B cell (primary cell): Measurements from ENCODE around the gene RBM19. TPM values are rescaled to one million over a fixed set of nuclear protein-coding genes. Genes with fewer than 3 reads are reported as not detected.

Experiments
- ATAC-seq: fragments of 200-7000 bp; cut with Tn5 transposase; one replicate; pipeline ENCODE4 v1.10.0; 2021; ENCODE audit warnings: low read depth, mild to moderate bottlenecking, moderate number of reproducible peaks, moderate library complexity
- CTCF ChIA-PET: fragments of 350-600 bp; sonication (Branson Sonifier 250); formaldehyde crosslinking; loops from one replicate; lab custom pipeline; 2021; ENCODE audit warnings: antibody characterized with exemption, inconsistent platforms; lab: Charles Lee
- POLR2A ChIA-PET: fragments of 350-600 bp; sonication (Branson Sonifier 250); formaldehyde crosslinking; loops from one replicate; lab custom pipeline; 2021; ENCODE audit warnings: antibody characterized with exemption; lab: Charles Lee
- DNase-seq: peaks from one replicate; pipeline ENCODE4 v3.0.0; 2013
- H2AFZ ChIP-seq: 2 replicates; pipeline ENCODE4 v1.6.1; 2012; ENCODE audit warnings: mild to moderate bottlenecking, low read depth, low read length; ENCODE audit not compliant: insufficient read depth, poor library complexity, severe bottlenecking
- H3K27ac ChIP-seq, 2 donors: 1 replicate in 1 of 2; 2 replicates in 1 of 2; pipeline ENCODE4 v1.5.1; 2012 to 2013; ENCODE audit warnings: low read length in 2 of 2, mild to moderate bottlenecking in 2 of 2, moderate library complexity in 1 of 2
- H3K27me3 ChIP-seq, 4 experiments: fragments of 200-600 bp in 1 of 4; sonication (generic) in 1 of 4; replicated peaks in 1 of 4; 1 replicate in 2 of 4; 2 replicates in 2 of 4; pipeline versions ENCODE4 v1.6.1 to v1.7.0; 2013 to 2016; ENCODE audit warnings: low read length in 3 of 4, mild to moderate bottlenecking in 2 of 4, mixed read lengths in 1 of 4, moderate library complexity in 1 of 4; ENCODE audit not compliant: insufficient read depth in 4 of 4, control insufficient read depth in 3 of 4; ENCODE audit errors: control extremely low read depth in 1 of 4
- H3K36me3 ChIP-seq, 2 experiments: replicated peaks in 1 of 2; 1 replicate in 1 of 2; 2 replicates in 1 of 2; pipeline versions ENCODE4 v1.6.1 to v1.7.1; 2013; ENCODE audit warnings: low read length in 1 of 2; ENCODE audit not compliant: insufficient read depth in 2 of 2, control insufficient read depth in 1 of 2; ENCODE audit errors: control extremely low read depth in 1 of 2, extremely low read depth in 1 of 2
- H3K4me1 ChIP-seq, 2 donors: fragments of 200-600 bp in 1 of 2; sonication (generic) in 1 of 2; 1 replicate in 1 of 2; 2 replicates in 1 of 2; pipeline versions ENCODE4 v1.5.1 to v1.6.1; 2013 to 2017; ENCODE audit warnings: low read length in 2 of 2; ENCODE audit not compliant: control insufficient read depth in 2 of 2, insufficient read depth in 2 of 2
- H3K4me2 ChIP-seq: replicated peaks from 2 replicates; pipeline ENCODE3; 2012; ENCODE audit warnings: mild to moderate bottlenecking, low read depth, low read length; ENCODE audit not compliant: poor library complexity, severe bottlenecking
- H3K4me3 ChIP-seq, 5 experiments: fragments of 200-600 bp in 1 of 5; sonication (generic) in 1 of 5; 1 replicate in 3 of 5; 2 replicates in 2 of 5; pipeline versions ENCODE4 v1.5.1 to v1.7.0; 2011 to 2016; ENCODE audit warnings: low read length in 4 of 5, mild to moderate bottlenecking in 4 of 5, low read depth in 2 of 5, control low read depth in 1 of 5, moderate library complexity in 1 of 5; ENCODE audit not compliant: insufficient read depth in 1 of 5; ENCODE audit errors: control extremely low read depth in 1 of 5, extremely low read depth in 1 of 5
- H3K79me2 ChIP-seq: fragments of 200-600 bp; sonication (generic); one replicate; pipeline ENCODE4 v1.6.0; 2016; ENCODE audit warnings: low read length; ENCODE audit not compliant: control insufficient read depth, insufficient read depth
- H3K9ac ChIP-seq: fragments of 200-600 bp; sonication (generic); 2 replicates; pipeline ENCODE4 v1.6.1; 2017; ENCODE audit warnings: mild to moderate bottlenecking, low read length, moderate library complexity
- H3K9me3 ChIP-seq, 3 donors: one replicate each; pipeline versions ENCODE4 v1.6.1 to v1.7.1; 2013; ENCODE audit warnings: low read length in 2 of 3; ENCODE audit not compliant: control insufficient read depth in 2 of 3, insufficient read depth in 1 of 3; ENCODE audit errors: control extremely low read depth in 1 of 3
- H4K20me1 ChIP-seq: 2 replicates; pipeline ENCODE4 v1.6.0; 2012; ENCODE audit warnings: mild to moderate bottlenecking, low read length; ENCODE audit not compliant: insufficient read depth, control insufficient read depth, poor library complexity, severe bottlenecking
- H3K27ac Mint-ChIP-seq: one replicate; pipeline ENCODE4 v1.8.0; 2021; ENCODE audit warnings: mixed read lengths
- H3K27me3 Mint-ChIP-seq: one replicate; pipeline ENCODE4 v1.8.0; 2021; ENCODE audit warnings: mixed read lengths
- H3K4me1 Mint-ChIP-seq: one replicate; pipeline ENCODE4 v1.8.0; 2021; ENCODE audit warnings: mixed read lengths
- H3K4me3 Mint-ChIP-seq: one replicate; pipeline ENCODE4 v1.8.0; 2021; ENCODE audit warnings: mixed read lengths
- H3K9me3 Mint-ChIP-seq: one replicate; pipeline ENCODE4 v1.8.0; 2022; ENCODE audit warnings: mixed read lengths; ENCODE audit not compliant: insufficient read depth
- EZH2 ChIP-seq: IDR thresholded peaks from 2 replicates; pipeline ENCODE4 v1.6.1; 2012; ENCODE audit warnings: borderline replicate concordance, low read depth, mild to moderate bottlenecking, moderate library complexity, low read length; ENCODE audit not compliant: insufficient read depth, poor library complexity, severe bottlenecking
- WGBS: methylation state at CpG from one replicate; pipeline ENCODE4 v1.1.5; 2013; ENCODE audit warnings: missing lambda C conversion rate; ENCODE audit not compliant: insufficient coverage; 5-methylcytosine and 5-hydroxymethylcytosine counted together
- intact Hi-C: fragments of 100-400 bp; cut with micrococcal nuclease; formaldehyde crosslinking; loops from one replicate; pipeline ENCODE4 v1.10.0; 2022
- polyA plus RNA-seq: library from polyadenylated mRNA; depleted of rRNA; stranded (reverse); fragments of >200 nt; gene quantifications from 2 replicates; pipeline ENCODE4 v1.2.3, GENCODE V29; 2012
- total RNA-seq, 2 donors: library from RNA; stranded (reverse); fragments of 120-200 nt in 1 of 2; gene quantifications; 1 replicate in 1 of 2; 2 replicates in 1 of 2; pipeline versions ENCODE4 v1.2.3 to v1.2.4, GENCODE V29; 2013 to 2022
- TF ChIP-seq, protein P1 (sequence below): fragments of 200-600 bp; IDR thresholded peaks from one replicate; pipeline ENCODE4 v1.8.0; 2022; ENCODE audit warnings: antibody characterized with exemption, mild to moderate bottlenecking

Gene RBM19
- total and polyA plus RNA-seq, 2 donors (not counting 1 experiment from before 2014, with no cell fraction given): 43.1 to 90.0 TPM

DNA sequence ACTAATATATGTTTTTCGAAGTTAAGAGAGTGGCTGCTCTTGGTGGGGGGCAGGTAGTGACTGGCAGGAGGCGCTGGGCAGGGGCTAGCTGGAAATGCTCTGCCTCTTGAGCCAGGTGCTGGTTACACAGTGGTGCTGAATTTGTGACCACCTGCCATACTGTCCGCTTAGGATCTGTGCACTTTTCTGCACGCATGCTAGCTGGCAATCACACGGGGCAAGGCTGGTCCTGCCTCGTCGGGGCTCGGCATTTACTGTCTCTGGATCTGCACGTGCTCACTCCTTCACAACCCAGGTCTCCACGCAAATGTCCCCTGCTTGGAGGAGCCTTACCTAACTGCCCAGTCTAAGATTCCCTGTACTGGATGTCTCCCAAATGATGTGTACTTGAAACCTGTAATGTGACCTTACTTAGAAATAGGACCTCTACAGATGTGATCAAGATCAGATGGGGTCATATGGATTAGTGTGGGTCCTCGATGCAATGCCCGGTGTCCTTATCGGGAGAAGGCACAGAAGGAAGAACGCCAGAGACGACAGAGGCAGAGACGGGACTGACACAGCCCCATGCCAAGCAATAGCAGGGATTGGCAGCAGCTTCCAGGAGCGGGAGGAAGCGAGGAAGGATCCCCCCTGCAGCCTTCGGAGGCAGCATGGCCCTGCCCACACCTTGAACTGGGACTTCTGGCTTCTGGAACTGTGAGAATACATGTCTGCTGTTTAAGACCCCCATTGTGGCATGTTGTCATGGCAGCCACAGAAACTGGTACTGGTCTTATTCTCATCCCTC, 59.5 kb downstream of the RBM19 start:
- no peak overlapping the region for H3K4me3 ChIP-seq
- DNase-seq: no peak
- ChIA-PET POLR2A (no interaction called here), CTCF (no interaction called here)
- H3K9me3 ChIP-seq: no peaks in the 10 kb centered on the region
- Mint-ChIP-seq H3K4me1 (no peaks in the 10 kb centered on the region), H3K27ac (no peak overlapping the region), H3K4me3 (no peak overlapping the region), H3K9me3 (no peaks in the 10 kb centered on the region), H3K27me3 (no peaks in the 10 kb centered on the region)
- intact Hi-C loops: no loop called here
- no peak overlapping the region for H3K9ac ChIP-seq
- no peaks in the 10 kb centered on the region for H3K4me1 ChIP-seq
- no peak overlapping the region for H3K27ac ChIP-seq
- no peaks in the 10 kb centered on the region for H4K20me1 ChIP-seq
- H3K79me2 ChIP-seq: no peaks in the 10 kb centered on the region
- no peak overlapping the region for H3K4me2 ChIP-seq
- 100% methylated on average over 17 of the region's 19 CpGs for WGBS
- H3K27me3 ChIP-seq: no peaks in the 10 kb centered on the region
- H3K36me3 ChIP-seq: peaks cover 0 to 45% of the 10 kb centered on the region in 2 experiments
- ATAC-seq: no peak
- H2AFZ ChIP-seq: no peak overlapping the region
- TF ChIP-seq EZH2: no peak
- TF ChIP-seq, protein P1, sequence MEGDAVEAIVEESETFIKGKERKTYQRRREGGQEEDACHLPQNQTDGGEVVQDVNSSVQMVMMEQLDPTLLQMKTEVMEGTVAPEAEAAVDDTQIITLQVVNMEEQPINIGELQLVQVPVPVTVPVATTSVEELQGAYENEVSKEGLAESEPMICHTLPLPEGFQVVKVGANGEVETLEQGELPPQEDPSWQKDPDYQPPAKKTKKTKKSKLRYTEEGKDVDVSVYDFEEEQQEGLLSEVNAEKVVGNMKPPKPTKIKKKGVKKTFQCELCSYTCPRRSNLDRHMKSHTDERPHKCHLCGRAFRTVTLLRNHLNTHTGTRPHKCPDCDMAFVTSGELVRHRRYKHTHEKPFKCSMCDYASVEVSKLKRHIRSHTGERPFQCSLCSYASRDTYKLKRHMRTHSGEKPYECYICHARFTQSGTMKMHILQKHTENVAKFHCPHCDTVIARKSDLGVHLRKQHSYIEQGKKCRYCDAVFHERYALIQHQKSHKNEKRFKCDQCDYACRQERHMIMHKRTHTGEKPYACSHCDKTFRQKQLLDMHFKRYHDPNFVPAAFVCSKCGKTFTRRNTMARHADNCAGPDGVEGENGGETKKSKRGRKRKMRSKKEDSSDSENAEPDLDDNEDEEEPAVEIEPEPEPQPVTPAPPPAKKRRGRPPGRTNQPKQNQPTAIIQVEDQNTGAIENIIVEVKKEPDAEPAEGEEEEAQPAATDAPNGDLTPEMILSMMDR: no peak

DNA sequence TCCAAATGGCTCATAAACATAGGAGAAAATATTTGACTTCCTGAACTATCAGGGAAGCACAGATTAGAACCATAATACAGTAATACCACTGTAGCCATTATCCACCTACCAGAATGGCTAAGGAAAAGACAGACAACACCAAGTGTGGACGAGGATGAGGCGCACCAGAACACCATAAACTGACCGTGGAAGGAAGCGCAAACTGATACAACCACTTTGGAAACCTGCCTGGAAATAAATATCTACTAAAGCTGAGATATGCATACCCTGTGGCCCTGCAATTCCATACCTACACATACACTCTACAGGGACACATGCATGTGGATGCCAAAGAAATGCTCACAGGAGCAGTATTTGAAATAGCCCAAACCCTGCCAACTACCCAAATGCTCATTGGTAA, 60.3 kb downstream of the RBM19 start:
- no peak overlapping the region for H3K4me2 ChIP-seq
- H4K20me1 ChIP-seq: no peaks in the 10 kb centered on the region
- no peak overlapping the region for H2AFZ ChIP-seq
- TF ChIP-seq EZH2: no peak
- H3K79me2 ChIP-seq: no peaks in the 10 kb centered on the region
- Mint-ChIP-seq H3K9me3 (no peaks in the 10 kb centered on the region), H3K27me3 (no peaks in the 10 kb centered on the region), H3K27ac (no peak overlapping the region), H3K4me3 (no peak overlapping the region), H3K4me1 (no peaks in the 10 kb centered on the region)
- peaks cover 0 to 41% of the 10 kb centered on the region in 2 experiments for H3K36me3 ChIP-seq
- intact Hi-C loops: no loop called here
- no peak overlapping the region for H3K27ac ChIP-seq
- ATAC-seq (no peak), DNase-seq (no peak)
- H3K9me3 ChIP-seq: no peaks in the 10 kb centered on the region
- WGBS: 70% methylated on average over 4 of the region's 4 CpGs
- no peaks in the 10 kb centered on the region for H3K4me1 ChIP-seq
- no peaks in the 10 kb centered on the region for H3K27me3 ChIP-seq
- H3K4me3 ChIP-seq: no peak overlapping the region
- H3K9ac ChIP-seq: no peak overlapping the region
- ChIA-PET POLR2A (no interaction called here), CTCF (no interaction called here)
